Epidermal melanocyte (primary cell): ENCODE results near the gene KRT86.
"Not testable (repeated sequence)": the region's sequence is repeated elsewhere in the genome, so short reads cannot be mapped to it uniquely, and the experiment has no call there.

Source experiments
- DNase-seq: peaks from one replicate; pipeline ENCODE4 v3.0.0; 2011; ENCODE audit warnings: low spot score; ENCODE audit not compliant: insufficient read length

KRT86 gene

GRCh38 chr12:52335598-52336262 lies 61.3 kb downstream of the KRT86 start:
- no peak for DNase-seq

- DNase-seq = no peak
These were observed 62.2 kb downstream of the KRT86 start for GRCh38 chr12:52336641-52337040.

DNA sequence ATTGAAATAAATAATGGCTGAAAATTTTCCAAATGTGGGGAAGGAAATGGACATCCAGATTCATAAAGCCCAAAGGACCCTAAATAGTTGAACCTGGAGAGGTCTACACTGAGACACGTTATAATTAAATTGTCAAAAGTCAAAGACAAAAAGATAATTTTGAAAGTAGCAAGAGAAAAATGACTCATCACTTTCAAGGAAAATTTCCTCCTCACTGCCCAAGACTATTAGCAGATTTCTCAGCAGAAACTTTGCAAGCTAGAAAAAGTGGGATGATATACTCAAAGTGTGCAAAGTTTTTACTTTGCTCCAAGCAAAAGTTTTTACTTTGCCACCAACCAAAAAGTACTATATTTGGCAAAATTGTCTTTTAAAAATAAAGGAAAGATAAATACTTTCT lies 62.6 kb downstream of the KRT86 start:
- no peak for DNase-seq

DNA sequence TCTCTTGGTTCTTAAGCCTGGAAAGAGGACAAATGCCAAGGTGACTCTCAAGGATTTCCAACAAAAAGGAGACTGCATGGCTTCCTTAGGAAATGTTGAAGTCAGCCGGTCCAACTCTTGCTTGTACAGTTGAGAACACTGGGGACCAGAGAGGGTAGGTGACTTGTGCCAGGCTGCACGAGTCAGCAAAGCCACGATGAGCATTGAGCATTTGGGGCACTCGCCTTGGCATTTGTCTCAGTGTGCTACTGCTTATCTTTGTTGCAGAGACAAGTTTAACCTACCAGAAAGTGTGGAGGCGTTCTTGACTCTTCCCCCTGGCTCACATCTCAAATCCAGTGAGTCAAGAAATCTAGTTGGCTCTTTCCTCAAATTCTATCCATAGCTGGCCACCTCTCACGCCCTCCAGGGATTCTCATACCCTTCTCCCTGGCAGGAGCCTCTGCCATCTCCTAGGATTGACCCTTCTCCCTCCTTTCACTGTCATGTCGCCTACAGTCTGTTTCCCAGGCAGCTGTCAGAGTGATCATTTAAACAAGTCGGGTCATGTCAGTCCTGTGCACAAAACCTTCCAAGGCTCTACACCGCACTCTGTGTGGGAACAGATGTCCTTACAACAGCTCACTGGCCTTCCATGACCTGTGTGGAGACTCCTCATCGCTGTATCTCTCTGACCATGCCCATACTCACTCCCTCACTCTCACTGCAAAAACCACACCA lies 64.0 kb downstream of the KRT86 start:
- DNase-seq = no peak

GRCh38 chr12:52341066-52341580 lies 66.7 kb downstream of the KRT86 start:
- DNase-seq = no peak

DNA sequence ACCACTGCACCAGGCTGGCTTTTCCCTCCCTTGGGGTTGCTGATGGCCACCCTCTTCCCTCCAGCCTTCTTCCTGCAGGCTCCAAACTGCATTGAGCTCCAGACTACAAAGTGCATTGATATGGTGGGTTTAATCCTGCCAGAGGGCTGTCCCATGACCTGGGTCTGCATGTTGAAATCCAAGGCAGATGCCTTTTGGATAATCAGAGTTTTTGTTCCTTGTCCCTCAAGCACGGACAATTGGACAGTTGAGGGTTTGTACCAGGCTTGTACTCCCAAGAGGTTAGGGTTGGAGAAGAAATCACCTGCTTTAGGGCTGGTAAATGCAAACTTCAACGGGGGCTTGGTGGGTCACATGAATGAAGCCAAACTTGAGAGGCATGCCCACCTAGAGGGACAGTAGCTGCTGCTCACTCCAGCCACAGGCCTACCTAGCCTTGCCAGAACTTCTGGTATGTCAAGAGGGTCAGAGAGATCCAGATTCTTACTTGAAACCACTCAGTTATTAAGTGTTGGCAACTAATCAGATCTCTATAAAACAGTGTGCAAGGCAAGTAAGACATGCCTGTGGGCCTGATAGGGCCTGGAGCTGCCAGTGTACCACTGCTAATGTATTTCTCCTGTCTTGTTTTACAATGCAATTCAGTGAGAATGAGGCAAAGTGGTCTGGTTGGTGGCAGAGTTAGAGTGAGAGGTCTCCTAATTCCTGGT lies 68.5 kb downstream of the KRT86 start:
- DNase-seq = no peak

- DNase-seq = no peak
These were observed 69.1 kb downstream of the KRT86 start for GRCh38 chr12:52343550-52343949.

DNA sequence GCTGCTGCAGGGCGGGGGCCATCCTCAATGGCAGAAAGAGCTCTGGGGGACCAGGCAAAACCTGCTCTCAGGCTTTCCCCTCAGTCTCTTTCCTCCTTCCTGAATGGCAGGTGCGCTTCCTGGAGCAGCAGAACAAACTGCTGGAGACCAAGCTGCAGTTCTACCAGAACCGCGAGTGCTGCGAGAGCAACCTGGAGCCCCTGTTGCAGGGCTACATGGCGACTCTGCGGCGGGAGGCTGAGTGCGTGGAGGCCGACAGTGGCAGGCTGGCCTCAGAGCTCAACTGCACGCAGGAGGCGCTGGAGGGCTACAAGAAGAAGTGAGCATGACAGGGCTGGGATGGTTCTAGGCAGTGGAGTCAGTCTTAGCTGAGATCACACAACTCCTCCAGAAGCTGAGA lies 69.7 kb downstream of the KRT86 start:
- DNase-seq = no peak

DNA sequence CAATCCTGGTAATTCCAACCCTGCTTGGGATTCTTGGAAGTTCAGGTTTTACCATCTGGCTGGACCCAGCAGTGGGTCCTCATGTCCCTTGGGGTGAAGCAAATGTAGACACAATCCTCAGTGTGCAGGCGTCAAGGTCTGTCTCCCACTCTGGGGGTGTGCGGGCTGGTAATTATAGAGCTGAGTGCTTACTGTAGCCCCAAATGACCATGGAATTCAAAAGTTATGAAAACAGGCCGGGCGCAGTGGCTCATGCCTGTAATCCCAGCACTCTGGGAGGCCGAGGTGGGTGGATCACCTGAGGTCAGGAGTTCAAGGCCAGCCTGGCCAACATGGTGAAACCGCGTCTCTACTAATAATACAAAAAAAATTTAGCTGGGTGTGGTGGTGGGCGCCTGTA lies 70.6 kb downstream of the KRT86 start:
- not testable (repeated sequence) for DNase-seq

GRCh38 chr12:52346593-52346992 lies 72.1 kb downstream of the KRT86 start:
- DNase-seq = peak; percentile 42

GRCh38 chr12:52347016-52347415 lies 72.6 kb downstream of the KRT86 start:
- no peak for DNase-seq

DNA sequence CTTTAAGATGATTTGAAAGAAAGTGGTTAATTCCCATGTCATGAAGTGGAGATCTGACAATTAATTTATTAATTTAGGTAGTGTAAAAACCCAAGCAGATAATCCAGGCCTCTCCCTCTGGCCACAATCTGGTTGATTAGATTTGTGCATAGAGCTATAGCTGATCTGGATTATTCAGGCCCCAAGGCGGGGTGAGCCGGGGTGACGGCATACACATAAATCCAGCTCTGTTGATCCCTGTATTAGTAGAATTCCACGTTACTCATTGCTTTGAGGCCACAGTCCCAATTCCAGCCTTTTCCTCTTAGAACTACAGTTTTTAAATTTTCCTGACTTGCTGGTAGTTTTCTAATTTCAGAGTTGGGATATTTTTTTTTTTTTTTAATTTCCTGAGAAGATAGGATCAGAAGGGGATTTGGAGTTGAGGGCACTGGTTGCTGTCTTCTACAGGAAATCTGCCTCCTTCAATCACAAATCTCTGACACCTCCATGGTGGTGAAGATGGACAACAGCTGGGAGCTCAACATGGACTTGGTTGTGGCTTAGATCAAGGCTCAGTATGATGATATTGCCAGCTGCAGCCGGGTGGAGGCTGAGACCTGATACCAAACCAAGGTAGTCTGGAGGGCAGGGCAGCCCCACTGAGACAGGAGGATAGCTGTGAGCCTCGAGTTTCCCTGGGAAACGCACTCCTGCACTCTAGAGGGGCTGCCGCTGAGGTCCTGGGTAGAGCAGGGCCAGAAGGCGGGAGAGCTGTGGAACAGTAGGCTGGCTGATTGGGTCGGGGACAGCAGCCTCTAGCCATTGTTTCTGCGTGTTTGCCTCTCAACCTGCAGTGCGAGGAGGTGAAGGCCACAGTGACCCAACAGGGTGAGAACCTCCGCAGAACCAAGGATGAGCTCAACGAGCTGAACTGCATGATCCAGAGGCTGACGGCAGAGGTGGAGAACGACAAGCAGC lies 73.4 kb downstream of the KRT86 start:
- no peak for DNase-seq

- DNase-seq = no peak
These were observed 74.8 kb downstream of the KRT86 start for GRCh38 chr12:52349196-52349595.

DNA sequence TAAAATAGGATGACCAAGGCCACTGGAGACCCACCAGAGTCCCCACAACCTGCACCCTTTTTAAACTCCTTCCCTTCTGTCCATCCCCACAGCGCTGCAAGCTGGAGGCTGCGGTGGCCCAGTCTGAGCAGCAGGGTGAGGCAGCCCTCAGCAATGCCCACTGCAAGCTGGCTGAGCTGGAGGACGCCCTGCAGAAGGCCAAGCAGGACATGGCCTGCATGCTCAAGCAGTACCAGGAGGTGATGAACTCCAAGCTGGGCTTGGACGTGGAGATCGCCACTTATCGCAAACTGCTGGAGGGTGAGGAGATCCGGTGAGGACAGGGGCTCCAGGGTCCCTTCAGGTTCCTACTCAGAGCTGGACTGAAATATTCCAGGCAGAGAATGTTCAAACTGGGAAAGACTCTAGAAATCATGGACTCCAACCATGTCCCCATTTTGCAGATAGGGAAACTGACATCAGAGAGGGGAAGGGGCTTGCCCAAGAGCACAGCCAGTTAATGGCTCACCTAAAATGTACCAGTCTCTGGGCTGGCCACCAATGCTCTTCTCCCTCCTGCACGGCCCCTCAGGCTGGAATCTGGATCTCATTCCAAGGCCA lies 75.7 kb downstream of the KRT86 start:
- no peak for DNase-seq

DNA sequence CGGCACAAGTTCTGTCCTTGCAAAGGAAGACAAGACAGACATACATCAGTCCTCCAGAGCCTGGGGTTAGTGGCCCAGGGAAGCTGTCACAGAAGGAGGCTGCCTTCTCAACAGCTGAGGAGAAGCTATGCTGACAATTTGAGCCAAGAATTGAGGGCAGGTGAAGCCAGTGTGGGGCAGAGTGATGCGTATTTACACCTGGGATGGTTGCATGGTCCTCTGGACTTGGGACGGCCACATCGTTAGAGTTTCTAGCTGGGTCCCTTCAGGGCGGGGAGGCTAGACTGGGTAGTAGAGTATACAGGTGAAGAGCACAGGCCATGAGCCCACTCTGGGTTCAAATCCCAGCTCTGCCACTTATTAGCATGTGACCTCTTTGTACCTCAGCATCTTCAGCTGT lies 76.3 kb downstream of the KRT86 start:
- DNase-seq = no peak

DNA sequence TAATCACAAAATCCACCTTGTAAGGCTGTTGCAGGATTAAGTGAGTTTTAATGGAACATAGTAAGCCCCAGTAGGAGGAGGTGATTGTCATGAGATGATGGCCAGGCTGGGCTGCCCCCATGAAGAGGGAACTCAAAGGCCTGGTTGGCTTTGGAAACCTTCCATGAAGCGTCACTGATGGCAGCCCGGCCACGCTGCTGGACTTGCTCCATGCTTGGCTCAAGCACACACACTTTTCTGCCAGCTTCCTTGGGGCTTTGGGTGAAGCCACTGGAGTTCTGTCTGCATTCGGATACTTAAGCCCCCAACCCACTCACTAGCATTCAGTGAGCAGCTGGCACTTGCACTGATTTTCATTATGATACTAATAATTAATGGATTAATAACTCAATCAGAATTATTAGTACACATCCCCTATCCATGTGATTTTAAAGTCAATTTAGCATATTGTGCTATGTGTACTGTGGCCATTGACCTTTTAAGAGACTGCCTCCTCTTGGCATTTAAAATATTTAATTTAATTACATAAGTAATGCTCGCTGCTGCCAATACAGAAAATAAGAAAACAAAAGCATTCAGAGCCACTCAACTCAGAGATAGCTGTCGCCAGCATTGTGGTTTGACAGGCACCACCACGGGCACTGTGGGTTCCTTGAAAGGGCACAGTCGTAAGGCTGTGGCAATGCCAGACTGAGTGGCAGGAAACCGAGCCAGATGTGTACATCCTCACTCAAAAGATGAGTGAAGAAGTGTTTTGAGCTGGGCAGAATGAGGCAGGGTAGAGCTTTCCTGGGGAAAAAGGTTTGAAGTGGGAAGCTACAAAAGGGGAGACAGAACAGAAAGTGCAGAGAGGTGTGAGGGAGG lies 77.0 kb downstream of the KRT86 start:
- no peak for DNase-seq

DNA sequence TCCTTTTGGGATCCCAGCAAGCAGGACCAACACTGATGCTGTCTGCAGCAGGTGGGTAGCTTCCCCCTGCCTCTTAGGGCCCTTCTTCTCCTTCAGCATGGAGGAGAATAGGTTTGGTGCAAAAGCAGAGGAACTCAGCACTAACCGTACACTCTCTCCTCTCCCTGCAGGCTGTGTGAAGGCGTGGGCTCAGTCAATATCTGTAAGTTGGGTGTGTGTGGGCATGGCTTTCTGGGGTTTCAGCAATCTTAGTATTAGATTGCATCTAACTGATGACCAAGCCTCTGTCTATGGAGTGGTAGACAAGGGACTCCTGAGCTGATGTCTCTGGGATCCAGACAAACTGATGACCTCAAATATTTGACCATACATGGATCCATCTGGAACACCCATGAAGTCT lies 78.5 kb downstream of the KRT86 start:
- DNase-seq = no peak

DNA sequence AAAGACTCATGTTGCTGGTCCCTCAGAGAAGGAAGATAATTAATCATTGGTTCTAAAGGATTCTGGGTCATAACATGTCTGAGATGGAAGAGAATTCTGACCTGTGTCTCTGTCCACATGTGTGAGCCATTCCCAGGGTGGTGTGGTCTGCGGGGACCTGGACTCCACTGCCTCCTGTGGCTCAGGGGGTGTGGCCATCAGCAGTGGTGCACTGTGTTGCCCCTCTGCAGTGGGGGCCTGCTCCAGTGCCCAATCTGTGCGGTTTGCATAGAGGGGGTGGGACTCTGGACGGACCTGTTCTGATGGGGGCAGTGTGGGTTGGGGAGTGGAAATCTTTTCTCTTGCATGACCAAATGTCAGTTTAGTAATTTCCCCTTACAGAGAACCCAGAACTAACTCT lies 79.3 kb downstream of the KRT86 start:
- DNase-seq = no peak

- no peak for DNase-seq
These were observed 79.8 kb downstream of the KRT86 start for GRCh38 chr12:52354200-52354599.

- no peak for DNase-seq
These were observed 80.7 kb downstream of the KRT86 start for GRCh38 chr12:52355176-52355575.
